Stimulated activated CD4-positive, alpha-beta T cell treated with anti-CD3 and anti-CD28 coated beads, Interleukin-1b, Interleukin-23, amount 100 ng/mL, for 48 hours (primary cell): ENCODE measurements around the gene MRPL34.

Experiments
- DNase-seq: peaks from one replicate; pipeline ENCODE4 v3.0.0-alpha.2; 2020

MRPL34 gene

DNA sequence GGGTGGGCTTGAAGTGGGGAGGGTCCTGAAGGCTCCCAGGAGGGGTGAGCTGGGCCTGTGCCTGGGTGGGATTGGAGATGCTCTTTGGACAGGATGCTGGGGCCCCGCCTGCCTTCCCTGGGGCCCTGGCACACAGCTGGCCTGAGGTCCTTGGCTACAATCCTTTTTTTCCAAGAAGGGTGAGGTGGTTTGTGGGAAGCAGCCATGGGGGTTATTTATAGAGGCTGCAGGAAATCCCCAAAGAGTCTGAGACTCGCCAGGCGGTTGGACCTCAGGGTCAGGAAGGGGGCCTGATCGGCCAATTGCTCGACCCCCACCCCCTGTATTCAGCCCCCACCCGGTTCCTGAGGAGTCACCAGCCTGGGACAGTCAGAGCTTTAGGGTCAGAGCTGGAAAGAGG, 41.7 kb downstream of the MRPL34 start:
- DNase-seq, result no peak

GRCh38 chr19:17347877-17348276, 42.2 kb downstream of the MRPL34 start:
- no peak for DNase-seq

GRCh38 chr19:17348700-17349099, 43.0 kb downstream of the MRPL34 start:
- no peak for DNase-seq

- DNase-seq, result no peak
Measured at GRCh38 chr19:17351815-17352435, 46.3 kb downstream of the MRPL34 start.

DNA sequence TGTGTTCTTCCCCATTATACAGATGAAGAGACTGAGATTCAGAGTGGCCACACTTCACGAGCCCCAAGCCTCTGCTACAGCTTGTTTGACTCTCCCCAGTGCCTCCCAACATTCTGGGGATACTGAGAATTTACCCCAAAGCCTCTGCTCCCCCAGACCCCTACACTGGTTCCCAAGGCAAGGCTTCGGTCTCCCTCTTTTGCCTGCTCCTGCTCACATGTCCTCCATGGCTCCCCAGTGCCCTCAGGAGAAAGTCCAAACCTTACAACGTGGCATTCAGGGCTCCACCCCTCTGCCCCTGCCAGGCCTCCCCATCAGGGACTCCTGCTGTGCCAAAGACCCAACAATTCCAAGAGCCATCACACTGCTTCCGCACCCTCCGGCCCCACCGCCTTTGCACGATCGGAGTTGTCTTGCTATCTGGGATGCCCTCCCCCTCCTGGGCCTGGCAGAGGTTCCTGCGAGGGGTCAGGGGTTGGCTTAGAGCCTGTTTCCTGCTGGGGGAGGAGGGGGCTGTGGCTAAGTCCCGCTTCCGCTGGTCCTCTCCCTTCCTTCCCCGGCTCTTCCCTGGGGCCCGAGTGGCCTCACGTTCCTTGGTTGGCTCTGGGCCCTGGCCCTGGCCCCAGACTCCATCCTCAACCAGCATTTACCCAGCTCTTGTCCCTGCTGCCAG, 47.1 kb downstream of the MRPL34 start:
- no peak for DNase-seq

GRCh38 chr19:17353386-17353785, 47.7 kb downstream of the MRPL34 start:
- DNase-seq, result no peak
